Measurements from ENCODE around the gene EFHC1. TPM values are rescaled to one million over a fixed set of nuclear protein-coding genes. Genes with fewer than 3 reads are reported as not detected.

The EFHC1 gene
- total RNA-seq, 2 donors from 2014 or later: 3.4 to 4.1 TPM

DNA sequence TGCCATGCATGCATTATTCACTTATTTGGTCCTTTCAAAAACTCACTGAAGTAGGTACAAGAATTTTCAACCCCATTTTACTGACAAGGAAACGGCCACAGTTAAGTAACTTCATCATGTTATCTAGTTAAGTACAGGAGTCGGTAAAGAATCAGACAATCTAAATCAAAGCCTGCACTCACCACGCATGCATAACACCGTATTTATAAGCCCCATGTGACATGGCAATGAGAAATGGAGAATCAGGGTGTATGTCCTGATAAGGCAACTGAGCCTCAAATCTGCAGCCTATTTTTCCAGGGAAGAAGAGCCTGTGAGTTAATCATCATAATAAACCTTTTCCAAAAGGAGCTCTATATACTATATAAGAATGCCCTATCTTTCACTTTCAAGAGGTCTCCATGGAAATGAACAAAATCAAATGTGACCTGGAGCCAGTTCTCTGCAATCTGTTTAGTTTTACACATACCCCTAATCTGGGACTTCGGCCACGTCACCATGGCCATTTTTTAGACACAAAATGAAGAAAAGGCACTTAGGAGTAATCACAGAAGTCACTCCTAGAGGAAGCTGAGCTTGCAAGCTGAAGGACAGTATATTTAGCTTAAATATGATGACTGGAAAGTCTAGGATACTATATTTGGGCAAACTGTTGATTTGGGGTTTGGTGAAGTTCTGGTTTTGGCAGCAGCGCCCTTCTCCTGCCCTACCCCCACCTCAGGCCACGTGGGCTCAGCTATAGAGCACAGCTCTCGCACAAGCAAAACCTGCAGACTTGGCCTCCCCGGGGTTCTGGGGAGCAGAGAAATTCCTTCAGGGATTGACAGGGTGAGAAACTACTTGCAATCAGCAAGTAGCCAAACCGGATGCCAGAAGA is 137.5 kb downstream of the EFHC1 start:
- H3K27me3 ChIP-seq: no peaks in the 10 kb centered on the region
- H3K27ac ChIP-seq: peak overlapping the region; percentile 31 to 36
- H3K9me3 ChIP-seq: no peaks in the 10 kb centered on the region
- H3K4me1 ChIP-seq: peaks cover 0 to 65% of the 10 kb centered on the region in 2 donors
- H3K4me3 ChIP-seq: no peak overlapping the region
- TF ChIP-seq, protein P1, sequence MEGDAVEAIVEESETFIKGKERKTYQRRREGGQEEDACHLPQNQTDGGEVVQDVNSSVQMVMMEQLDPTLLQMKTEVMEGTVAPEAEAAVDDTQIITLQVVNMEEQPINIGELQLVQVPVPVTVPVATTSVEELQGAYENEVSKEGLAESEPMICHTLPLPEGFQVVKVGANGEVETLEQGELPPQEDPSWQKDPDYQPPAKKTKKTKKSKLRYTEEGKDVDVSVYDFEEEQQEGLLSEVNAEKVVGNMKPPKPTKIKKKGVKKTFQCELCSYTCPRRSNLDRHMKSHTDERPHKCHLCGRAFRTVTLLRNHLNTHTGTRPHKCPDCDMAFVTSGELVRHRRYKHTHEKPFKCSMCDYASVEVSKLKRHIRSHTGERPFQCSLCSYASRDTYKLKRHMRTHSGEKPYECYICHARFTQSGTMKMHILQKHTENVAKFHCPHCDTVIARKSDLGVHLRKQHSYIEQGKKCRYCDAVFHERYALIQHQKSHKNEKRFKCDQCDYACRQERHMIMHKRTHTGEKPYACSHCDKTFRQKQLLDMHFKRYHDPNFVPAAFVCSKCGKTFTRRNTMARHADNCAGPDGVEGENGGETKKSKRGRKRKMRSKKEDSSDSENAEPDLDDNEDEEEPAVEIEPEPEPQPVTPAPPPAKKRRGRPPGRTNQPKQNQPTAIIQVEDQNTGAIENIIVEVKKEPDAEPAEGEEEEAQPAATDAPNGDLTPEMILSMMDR (IDR thresholded peaks at IDR 0.05): no peak
- DNase-seq (ENCODE audit: low spot score): no peak
- H3K36me3 ChIP-seq: no peaks in the 10 kb centered on the region

DNA sequence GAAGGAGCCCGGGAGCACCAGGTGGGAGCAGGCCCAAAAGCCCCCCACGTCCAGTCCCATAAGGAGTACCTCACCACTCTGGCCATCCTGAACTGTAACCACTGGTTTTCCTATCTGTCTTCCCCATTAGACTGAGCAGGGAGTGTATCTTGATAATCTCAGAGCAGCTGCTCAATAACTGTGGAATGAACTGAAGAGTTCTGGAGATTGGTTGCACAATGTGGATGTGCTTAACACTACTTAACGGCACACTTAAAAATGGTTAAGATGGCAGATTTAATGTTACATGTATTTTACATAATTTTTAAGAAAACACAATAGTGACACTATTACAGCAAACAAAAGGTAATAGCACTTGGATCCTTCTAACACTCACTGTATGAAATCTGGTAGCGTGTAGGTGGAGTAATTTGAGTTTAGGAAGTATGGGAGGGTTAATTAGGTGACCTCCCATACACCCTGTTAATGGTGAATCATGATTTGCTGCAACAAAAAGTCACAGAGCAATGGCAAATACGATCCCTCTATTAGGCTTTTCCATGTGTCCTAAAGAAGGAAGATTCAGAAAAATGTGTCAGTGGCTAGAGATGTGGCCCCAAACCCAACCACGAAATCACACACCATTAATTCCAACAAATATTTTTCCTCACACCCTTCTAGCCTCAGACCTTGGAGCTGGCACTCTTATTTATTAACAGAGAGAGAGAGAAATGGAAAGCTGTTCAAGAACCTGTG is 138.3 kb downstream of the EFHC1 start:
- DNase-seq (ENCODE audit: low spot score): no peak
- peaks cover 0 to 65% of the 10 kb centered on the region in 2 donors for H3K4me1 ChIP-seq
- H3K27ac ChIP-seq: peak overlapping the region; percentile 31 to 36
- H3K36me3 ChIP-seq: no peaks in the 10 kb centered on the region
- TF ChIP-seq, protein P1 (IDR thresholded peaks at IDR 0.05): no peak
- H3K27me3 ChIP-seq: no peaks in the 10 kb centered on the region
- H3K4me3 ChIP-seq: no peak overlapping the region
- no peaks in the 10 kb centered on the region for H3K9me3 ChIP-seq

DNA sequence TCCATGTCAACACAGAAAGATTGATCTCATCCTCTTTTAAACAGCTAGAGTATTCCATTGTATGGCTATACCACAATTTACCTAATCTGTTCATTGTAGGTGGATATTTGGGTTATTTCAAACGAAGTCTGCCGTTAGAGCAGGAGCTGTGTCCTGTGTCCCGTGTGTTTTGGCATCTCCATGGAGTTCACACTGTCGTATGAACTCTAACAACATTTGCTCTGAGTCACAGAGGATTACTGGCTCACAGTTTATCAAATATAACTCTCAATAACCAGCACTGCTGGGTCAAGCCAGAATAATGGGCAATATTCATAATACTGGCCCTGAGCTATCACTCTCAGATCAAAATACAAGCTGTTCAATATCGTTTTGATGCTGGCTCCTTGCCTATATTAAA is 140.3 kb downstream of the EFHC1 start:
- Histone ChIP-seq H3K36me3 (no peaks in the 10 kb centered on the region), H3K9me3 (no peaks in the 10 kb centered on the region), H3K27me3 (no peaks in the 10 kb centered on the region), H3K4me3 (no peak overlapping the region), H3K4me1 (peaks cover 0 to 82% of the 10 kb centered on the region in 2 donors), H3K27ac (peak overlapping the region; percentile 25 to 34)
- TF ChIP-seq, protein P1 (IDR thresholded peaks at IDR 0.05): no peak
- DNase-seq (ENCODE audit: low spot score): no peak

DNA sequence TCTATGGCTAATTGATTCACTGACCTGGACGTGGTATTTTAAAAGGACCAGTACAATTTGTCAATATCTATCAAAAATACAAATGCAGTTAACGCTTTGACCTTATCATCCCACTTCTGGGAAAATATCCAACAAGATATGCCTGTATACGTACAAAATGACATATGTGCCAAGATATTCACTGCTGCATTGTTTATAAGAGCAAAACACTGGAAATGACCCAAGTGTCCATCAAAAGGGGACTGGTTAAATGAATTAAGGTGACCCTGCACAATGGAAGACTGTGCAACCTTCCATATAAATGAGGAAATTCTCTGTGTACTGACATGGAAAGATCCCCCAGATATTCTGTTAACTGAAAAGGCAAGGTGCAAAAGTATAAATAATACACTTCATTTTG is 142.8 kb downstream of the EFHC1 start:
- no peaks in the 10 kb centered on the region for H3K27me3 ChIP-seq
- no peak overlapping the region for H3K27ac ChIP-seq
- no peaks in the 10 kb centered on the region for H3K36me3 ChIP-seq
- H3K4me1 ChIP-seq: peaks cover 0 to 88% of the 10 kb centered on the region in 2 donors
- no peak for DNase-seq (ENCODE audit: low spot score)
- no peaks in the 10 kb centered on the region for H3K9me3 ChIP-seq
- TF ChIP-seq, protein P1 (IDR thresholded peaks at IDR 0.05): no peak
- H3K4me3 ChIP-seq: no peak overlapping the region

- Histone ChIP-seq H3K4me1 (peaks cover 0 to 91% of the 10 kb centered on the region in 2 donors), H3K9me3 (no peaks in the 10 kb centered on the region), H3K4me3 (no peak overlapping the region), H3K27me3 (no peaks in the 10 kb centered on the region), H3K27ac (no peak overlapping the region), H3K36me3 (no peaks in the 10 kb centered on the region)
- no peak for DNase-seq (ENCODE audit: low spot score)
- TF ChIP-seq, protein P1 (IDR thresholded peaks at IDR 0.05): no peak
Observed at GRCh38 chr6:52564856-52565255, 144.7 kb downstream of the EFHC1 start.

All from right atrium auricular region (tissue), 2 donors.